OCI-LY1 (cell line): ENCODE measurements around the gene ACE.
"Not testable (repeated sequence)": the region's sequence is repeated elsewhere in the genome, so short reads cannot be mapped to it uniquely, and the experiment has no call there.

Experiments used
- H2AFZ ChIP-seq: fragments of 200-600 bp; sonication (generic), shearing (Covaris generic); 2 replicates; pipeline ENCODE4 v1.6.0; 2014; ENCODE audit warnings: antibody characterized with exemption, mild to moderate bottlenecking, low read length
- H3F3A ChIP-seq: fragments of 200-600 bp; sonication (generic), shearing (Covaris generic); 2 replicates; pipeline ENCODE4 v1.6.0; 2014; ENCODE audit warnings: mild to moderate bottlenecking, antibody characterized with exemption, low read length, moderate library complexity; ENCODE audit not compliant: insufficient read depth
- H3K27ac ChIP-seq: fragments of 200-600 bp; sonication (generic); 2 replicates; pipeline ENCODE4 v1.5.1; 2014; ENCODE audit warnings: low read length, mixed run types, mild to moderate bottlenecking, low read depth; ENCODE audit not compliant: poor library complexity, severe bottlenecking
- H3K27me3 ChIP-seq: fragments of 200-600 bp; sonication (generic); 2 replicates; pipeline ENCODE4 v1.6.0; 2014; ENCODE audit warnings: antibody characterized with exemption, mild to moderate bottlenecking, low read length, moderate library complexity; ENCODE audit not compliant: insufficient read depth
- H3K36me3 ChIP-seq: fragments of 200-600 bp; sonication (generic); 2 replicates; pipeline ENCODE4 v1.6.1; 2014; ENCODE audit warnings: mild to moderate bottlenecking, antibody characterized with exemption, low read length, moderate library complexity, mixed read lengths; ENCODE audit not compliant: insufficient read depth
- H3K4me1 ChIP-seq: fragments of 200-600 bp; sonication (generic); 2 replicates; pipeline ENCODE4 v1.5.1; 2014; ENCODE audit warnings: mild to moderate bottlenecking, low read length, moderate library complexity; ENCODE audit not compliant: insufficient read depth, severe bottlenecking
- H3K4me2 ChIP-seq: fragments of 200-600 bp; sonication (generic), shearing (Covaris generic); 2 replicates; pipeline ENCODE4 v1.6.1; 2014; ENCODE audit warnings: low read length
- H3K4me3 ChIP-seq: fragments of 200-600 bp; sonication (generic); 2 replicates; pipeline ENCODE4 v1.5.1; 2014; ENCODE audit warnings: low read length, low read depth, mild to moderate bottlenecking, mixed read lengths; ENCODE audit not compliant: poor library complexity, severe bottlenecking
- H3K79me2 ChIP-seq: fragments of 200-600 bp; shearing (Covaris generic); 2 replicates; pipeline ENCODE4 v1.6.1; 2016; ENCODE audit warnings: mixed run types, low read length, mixed read lengths; ENCODE audit not compliant: insufficient read depth
- H3K9ac ChIP-seq: fragments of 200-600 bp; sonication (generic), shearing (Covaris generic); 2 replicates; pipeline ENCODE4 v1.6.1; 2014; ENCODE audit warnings: mild to moderate bottlenecking, low read length, mixed read lengths
- H3K9me2 ChIP-seq: fragments of 200-600 bp; sonication (generic), shearing (Covaris generic); 2 replicates; pipeline ENCODE4 v1.6.1; 2014; ENCODE audit warnings: low read depth, mild to moderate bottlenecking, low read length, mixed read lengths
- H3K9me3 ChIP-seq: fragments of 200-600 bp; shearing (Covaris generic); 2 replicates; pipeline ENCODE4 v1.6.1; 2014; ENCODE audit warnings: low read length, mixed read lengths
- H4K20me1 ChIP-seq: fragments of 200-600 bp; sonication (generic), shearing (Covaris generic); 2 replicates; pipeline ENCODE4 v1.6.0; 2016; ENCODE audit warnings: mild to moderate bottlenecking, low read length; ENCODE audit not compliant: insufficient read depth
- CTCF ChIP-seq: fragments of 200-600 bp; sonication (generic), shearing (Covaris generic); IDR thresholded peaks from 2 replicates; pipeline ENCODE4 v1.5.1; 2017; ENCODE audit warnings: mild to moderate bottlenecking, antibody characterized with exemption, low read length, moderate library complexity, mixed read lengths
- EZH2 ChIP-seq: fragments of 200-600 bp; sonication (generic), shearing (Covaris generic); IDR thresholded peaks from 2 replicates; pipeline ENCODE4 v1.8.0; 2017; ENCODE audit warnings: borderline replicate concordance, mixed run types, mild to moderate bottlenecking, antibody characterized with exemption, low read length, moderate library complexity, mixed read lengths

ACE gene

GRCh38 chr17:63464691-63465236, 12.1 kb upstream of the ACE start:
- Histone ChIP-seq H3K4me3 (no peak overlapping the region), H3K36me3 (no peaks in the 10 kb centered on the region; the same call in 1 of the 2 replicates), H3F3A (no peaks in the 10 kb centered on the region; the same call in 1 of the 2 replicates), H3K27me3 (peaks cover 8% of the 10 kb centered on the region; the same call in 1 of the 2 replicates), H3K79me2 (no peaks in the 10 kb centered on the region), H3K27ac (no peak overlapping the region), H2AFZ (no peak overlapping the region), H3K4me1 (no peaks in the 10 kb centered on the region), H3K4me2 (no peak overlapping the region), H4K20me1 (no peaks in the 10 kb centered on the region), H3K9me2 (no peaks in the 10 kb centered on the region), H3K9ac (no peak overlapping the region), H3K9me3 (no peaks in the 10 kb centered on the region)
- TF ChIP-seq CTCF: no peak

DNA sequence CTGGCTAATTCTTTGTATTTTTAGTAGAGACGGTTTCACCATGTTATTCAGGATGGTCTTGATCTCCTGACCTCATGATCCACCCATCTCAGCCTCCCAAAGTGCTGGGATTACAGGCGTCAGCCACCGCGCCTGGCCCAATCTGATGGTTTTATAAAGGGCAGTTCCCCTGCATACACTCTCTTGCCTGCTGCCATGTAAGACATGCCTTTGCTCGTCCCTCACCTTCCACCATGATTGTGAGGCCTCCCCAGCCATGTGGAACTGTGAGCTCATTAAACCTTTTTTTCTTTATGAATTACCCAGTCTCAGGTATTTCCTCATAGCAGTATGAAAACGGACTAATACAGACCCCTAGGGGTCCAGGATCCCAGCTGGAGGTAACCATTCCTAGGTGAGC, 8.8 kb upstream of the ACE start:
- not testable (repeated sequence) for H3K4me2 ChIP-seq, H3K79me2 ChIP-seq, H3K9me2 ChIP-seq, H3K27ac ChIP-seq, H3K9me3 ChIP-seq, H3K36me3 ChIP-seq, H3K27me3 ChIP-seq, H2AFZ ChIP-seq, H3K9ac ChIP-seq, H3K4me1 ChIP-seq, H3F3A ChIP-seq, H3K4me3 ChIP-seq, H4K20me1 ChIP-seq

GRCh38 chr17:63474174-63474573, 2.7 kb upstream of the ACE start:
- Histone ChIP-seq H3K27ac (no peak overlapping the region), H3K4me3 (no peak overlapping the region), H2AFZ (no peak overlapping the region), H3K4me2 (no peak overlapping the region), H3K9me2 (no peaks in the 10 kb centered on the region), H3K4me1 (peaks cover 8% of the 10 kb centered on the region), H3F3A (no peaks in the 10 kb centered on the region), H3K9me3 (no peaks in the 10 kb centered on the region), H4K20me1 (no peaks in the 10 kb centered on the region), H3K9ac (no peak overlapping the region), H3K36me3 (no peaks in the 10 kb centered on the region), H3K27me3 (peaks cover 15% of the 10 kb centered on the region; the same call in 1 of the 2 replicates), H3K79me2 (no peaks in the 10 kb centered on the region)
- no peak for TF ChIP-seq EZH2
- no peak for TF ChIP-seq CTCF
